Hepatocyte (in vitro differentiated cells): ENCODE results near the gene NAV2. TPM values are rescaled to one million over a fixed set of nuclear protein-coding genes. Genes with fewer than 3 reads are reported as not detected.

Experiments
- DNase-seq: peaks from one replicate; pipeline ENCODE4 v3.0.0-alpha.2; 2016; ENCODE audit warnings: low spot score
- H2AFZ ChIP-seq: fragments of 200-600 bp; sonication (generic); 2 replicates; pipeline ENCODE4 v1.6.0; 2016; ENCODE audit warnings: antibody characterized with exemption, mild to moderate bottlenecking
- H3K27ac ChIP-seq: fragments of 200-600 bp; sonication (generic); 2 replicates; pipeline ENCODE4 v1.5.1; 2016; ENCODE audit warnings: mild to moderate bottlenecking
- H3K27me3 ChIP-seq: fragments of 200-600 bp; sonication (generic); 2 replicates; pipeline ENCODE4 v1.6.1; 2016
- H3K36me3 ChIP-seq: fragments of 200-600 bp; sonication (generic); replicated peaks from 2 replicates; pipeline ENCODE4 v1.5.1; 2016; ENCODE audit warnings: low read depth; ENCODE audit not compliant: insufficient read depth
- H3K4me1 ChIP-seq: fragments of 200-600 bp; sonication (generic); 2 replicates; pipeline ENCODE4 v1.5.1; 2016; ENCODE audit warnings: mild to moderate bottlenecking, moderate library complexity; ENCODE audit not compliant: insufficient read depth
- H3K4me2 ChIP-seq: fragments of 200-600 bp; sonication (generic); 2 replicates; pipeline ENCODE4 v1.6.0; 2016
- H3K4me3 ChIP-seq: fragments of 200-600 bp; sonication (generic); 2 replicates; pipeline ENCODE4 v1.5.1; 2016; ENCODE audit warnings: mild to moderate bottlenecking
- H3K79me2 ChIP-seq: fragments of 200-600 bp; sonication (generic); 2 replicates; pipeline ENCODE4 v1.6.0; 2017; ENCODE audit warnings: mild to moderate bottlenecking
- H3K9me2 ChIP-seq: fragments of 200-600 bp; sonication (generic); replicated peaks from 2 replicates; pipeline ENCODE4 v1.6.0; 2017; ENCODE audit warnings: mild to moderate bottlenecking; ENCODE audit not compliant: insufficient read depth
- H3K9me3 ChIP-seq: fragments of 200-600 bp; sonication (generic); 2 replicates; pipeline ENCODE4 v1.5.1; 2016; ENCODE audit warnings: low read depth, mild to moderate bottlenecking
- H4K20me1 ChIP-seq: fragments of 200-600 bp; sonication (generic); 2 replicates; pipeline ENCODE4 v1.6.0; 2016; ENCODE audit warnings: mild to moderate bottlenecking; ENCODE audit not compliant: insufficient read depth, poor library complexity, severe bottlenecking
- EZH2 ChIP-seq: fragments of 200-600 bp; sonication (generic); IDR thresholded peaks from 2 replicates; pipeline ENCODE4 v1.6.1; 2016; ENCODE audit warnings: antibody characterized with exemption, mild to moderate bottlenecking, borderline replicate concordance
- EZH2phosphoT487 ChIP-seq: fragments of 200-600 bp; sonication (generic); IDR thresholded peaks from one replicate; pipeline ENCODE4 v1.6.1; 2018; ENCODE audit warnings: antibody characterized with exemption, mild to moderate bottlenecking, low read depth, moderate library complexity; ENCODE audit not compliant: unreplicated experiment, severe bottlenecking
- WGBS: methylation state at CpG from one replicate; pipeline ENCODE4 v1.1.6; 2016; ENCODE audit warnings: low lambda C conversion rate; ENCODE audit errors: missing lambda C conversion rate; 5-methylcytosine and 5-hydroxymethylcytosine counted together
- polyA plus RNA-seq: library from polyadenylated mRNA; unstranded; fragments of >200 nt; fragmentation: Nextera tagmentation; extraction: Ambion mirVana; gene quantifications from 2 replicates; pipeline ENCODE4 v1.2.1, GENCODE V29; 2016
- total RNA-seq: library from RNA; depleted of rRNA; stranded (reverse); fragments of >200 nt; gene quantifications from 2 replicates; pipeline ENCODE4 v1.2.3, GENCODE V29; 2014
- TF ChIP-seq, protein P1 (sequence below): fragments of 200-600 bp; sonication (generic); IDR thresholded peaks from 2 replicates; pipeline ENCODE4 v1.5.1; 2016; ENCODE audit warnings: antibody characterized with exemption, mild to moderate bottlenecking; ENCODE audit not compliant: poor library complexity

The NAV2 gene
- total and polyA plus RNA-seq, 2 experiments from 2014 or later, result 23.7 to 30.8 TPM

- 73% methylated on average over 4 of the region's 4 CpGs for WGBS
- peaks cover 9% of the 10 kb centered on the region for H3K79me2 ChIP-seq
- no peak overlapping the region for H3K4me3 ChIP-seq
- H3K27me3 ChIP-seq, result no peaks in the 10 kb centered on the region
- TF ChIP-seq, protein P1, sequence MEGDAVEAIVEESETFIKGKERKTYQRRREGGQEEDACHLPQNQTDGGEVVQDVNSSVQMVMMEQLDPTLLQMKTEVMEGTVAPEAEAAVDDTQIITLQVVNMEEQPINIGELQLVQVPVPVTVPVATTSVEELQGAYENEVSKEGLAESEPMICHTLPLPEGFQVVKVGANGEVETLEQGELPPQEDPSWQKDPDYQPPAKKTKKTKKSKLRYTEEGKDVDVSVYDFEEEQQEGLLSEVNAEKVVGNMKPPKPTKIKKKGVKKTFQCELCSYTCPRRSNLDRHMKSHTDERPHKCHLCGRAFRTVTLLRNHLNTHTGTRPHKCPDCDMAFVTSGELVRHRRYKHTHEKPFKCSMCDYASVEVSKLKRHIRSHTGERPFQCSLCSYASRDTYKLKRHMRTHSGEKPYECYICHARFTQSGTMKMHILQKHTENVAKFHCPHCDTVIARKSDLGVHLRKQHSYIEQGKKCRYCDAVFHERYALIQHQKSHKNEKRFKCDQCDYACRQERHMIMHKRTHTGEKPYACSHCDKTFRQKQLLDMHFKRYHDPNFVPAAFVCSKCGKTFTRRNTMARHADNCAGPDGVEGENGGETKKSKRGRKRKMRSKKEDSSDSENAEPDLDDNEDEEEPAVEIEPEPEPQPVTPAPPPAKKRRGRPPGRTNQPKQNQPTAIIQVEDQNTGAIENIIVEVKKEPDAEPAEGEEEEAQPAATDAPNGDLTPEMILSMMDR, result no peak
- TF ChIP-seq EZH2phosphoT487 (no peak), EZH2 (no peak)
- H3K4me1 ChIP-seq, result no peaks in the 10 kb centered on the region
- no peak overlapping the region for H3K27ac ChIP-seq
- H3K36me3 ChIP-seq, result no peaks in the 10 kb centered on the region
- H3K9me2 ChIP-seq, result no peaks in the 10 kb centered on the region
- H3K4me2 ChIP-seq, result no peak overlapping the region
- H2AFZ ChIP-seq, result no peak overlapping the region
- no peak for DNase-seq
- no peaks in the 10 kb centered on the region for H4K20me1 ChIP-seq
- no peaks in the 10 kb centered on the region for H3K9me3 ChIP-seq
Observed at GRCh38 chr11:19838994-19839768, 126.5 kb downstream of the NAV2 start.

- no peak overlapping the region for H3K4me3 ChIP-seq
- no peak for DNase-seq
- no peak overlapping the region for H3K27ac ChIP-seq
- no peak overlapping the region for H2AFZ ChIP-seq
- H3K27me3 ChIP-seq, result no peaks in the 10 kb centered on the region
- no peaks in the 10 kb centered on the region for H3K36me3 ChIP-seq
- H3K79me2 ChIP-seq, result peaks cover 9% of the 10 kb centered on the region
- no peaks in the 10 kb centered on the region for H3K9me3 ChIP-seq
- no peaks in the 10 kb centered on the region for H3K9me2 ChIP-seq
- TF ChIP-seq, protein P1, result no peak
- no peak for TF ChIP-seq EZH2phosphoT487
- TF ChIP-seq EZH2, result no peak
- no peak overlapping the region for H3K4me2 ChIP-seq
- no peaks in the 10 kb centered on the region for H3K4me1 ChIP-seq
- no peaks in the 10 kb centered on the region for H4K20me1 ChIP-seq
Observed at GRCh38 chr11:19840961-19841360, 128.3 kb downstream of the NAV2 start.

DNA sequence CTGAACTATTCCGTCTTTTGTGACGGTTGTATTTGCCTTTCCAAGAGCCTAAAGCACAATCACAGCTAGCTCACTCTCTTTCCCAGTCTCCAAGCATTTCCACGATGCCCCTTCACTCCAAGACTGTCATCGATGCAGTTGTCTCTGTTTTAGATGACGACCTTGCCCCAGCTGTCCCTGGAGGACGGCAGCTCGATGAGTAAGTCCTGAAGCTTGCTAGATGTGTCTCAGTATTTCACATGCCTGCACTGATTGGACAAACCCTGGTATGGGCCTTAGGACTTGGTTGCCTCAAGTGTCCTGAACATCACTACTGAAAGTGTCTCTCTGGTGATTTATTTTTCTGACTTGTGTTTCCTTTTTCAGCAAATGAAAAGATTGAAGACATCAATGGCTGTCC, 129.9 kb downstream of the NAV2 start:
- H2AFZ ChIP-seq, result no peak overlapping the region
- H3K4me1 ChIP-seq, result peaks cover 3% of the 10 kb centered on the region
- TF ChIP-seq EZH2 (no peak), EZH2phosphoT487 (no peak)
- TF ChIP-seq, protein P1, result no peak
- 89% methylated on average over 7 of the region's 7 CpGs for WGBS
- H3K27me3 ChIP-seq, result no peaks in the 10 kb centered on the region
- H3K27ac ChIP-seq, result no peak overlapping the region
- no peaks in the 10 kb centered on the region for H3K9me3 ChIP-seq
- no peaks in the 10 kb centered on the region for H3K36me3 ChIP-seq
- peaks cover 9% of the 10 kb centered on the region for H3K79me2 ChIP-seq
- no peak for DNase-seq
- no peaks in the 10 kb centered on the region for H4K20me1 ChIP-seq
- H3K4me2 ChIP-seq, result no peak overlapping the region
- no peak overlapping the region for H3K4me3 ChIP-seq
- no peaks in the 10 kb centered on the region for H3K9me2 ChIP-seq
